Activated CD8-positive, alpha-beta memory T cell treated with anti-CD3 and anti-CD28 coated beads, Interleukin-2, amount 10 ng/mL, durations not matched to agents 7 days and 5 days (primary cell): ENCODE data around the gene MRC1. TPM values are rescaled to one million over a fixed set of nuclear protein-coding genes. Genes with fewer than 3 reads are reported as not detected.

Experiments used
- ATAC-seq: fragments of 150-1000 bp; cut with Tn5 transposase; one replicate; pipeline ENCODE4 v1.10.0; 2021; ENCODE audit warnings: moderate library complexity
- CTCF ChIA-PET: fragments of 350-600 bp; sonication (Branson Sonifier 250); formaldehyde crosslinking; loops from one replicate; lab custom pipeline; 2021; ENCODE audit warnings: antibody characterized with exemption; lab: Charles Lee
- DNase-seq: peaks from one replicate; pipeline ENCODE4 v3.0.0-alpha.2; 2020
- H3K27ac Mint-ChIP-seq: one replicate; pipeline ENCODE4 v1.8.0; 2021; ENCODE audit warnings: mild to moderate bottlenecking, mixed read lengths
- H3K27me3 Mint-ChIP-seq: one replicate; pipeline ENCODE4 v1.8.0; 2021; ENCODE audit warnings: mixed read lengths
- H3K36me3 Mint-ChIP-seq: one replicate; pipeline ENCODE4 v1.8.0; 2021; ENCODE audit warnings: mild to moderate bottlenecking, mixed read lengths
- H3K4me1 Mint-ChIP-seq: one replicate; pipeline ENCODE4 v1.8.0; 2021; ENCODE audit warnings: mixed read lengths
- H3K4me3 Mint-ChIP-seq: one replicate; pipeline ENCODE4 v1.8.0; 2021; ENCODE audit warnings: mild to moderate bottlenecking, moderate library complexity, mixed read lengths
- H3K9me3 Mint-ChIP-seq: one replicate; pipeline ENCODE4 v1.8.0; 2022; ENCODE audit warnings: low read depth, mixed read lengths
- total RNA-seq, 2 experiments: library from RNA; stranded (reverse); gene quantifications; one replicate each; pipeline ENCODE4 v1.2.3, GENCODE V29; 2021

MRC1 gene
- total RNA-seq, result under 1 TPM in 1 of 2 experiments, not detected in 1; 0.05 TPM

DNA sequence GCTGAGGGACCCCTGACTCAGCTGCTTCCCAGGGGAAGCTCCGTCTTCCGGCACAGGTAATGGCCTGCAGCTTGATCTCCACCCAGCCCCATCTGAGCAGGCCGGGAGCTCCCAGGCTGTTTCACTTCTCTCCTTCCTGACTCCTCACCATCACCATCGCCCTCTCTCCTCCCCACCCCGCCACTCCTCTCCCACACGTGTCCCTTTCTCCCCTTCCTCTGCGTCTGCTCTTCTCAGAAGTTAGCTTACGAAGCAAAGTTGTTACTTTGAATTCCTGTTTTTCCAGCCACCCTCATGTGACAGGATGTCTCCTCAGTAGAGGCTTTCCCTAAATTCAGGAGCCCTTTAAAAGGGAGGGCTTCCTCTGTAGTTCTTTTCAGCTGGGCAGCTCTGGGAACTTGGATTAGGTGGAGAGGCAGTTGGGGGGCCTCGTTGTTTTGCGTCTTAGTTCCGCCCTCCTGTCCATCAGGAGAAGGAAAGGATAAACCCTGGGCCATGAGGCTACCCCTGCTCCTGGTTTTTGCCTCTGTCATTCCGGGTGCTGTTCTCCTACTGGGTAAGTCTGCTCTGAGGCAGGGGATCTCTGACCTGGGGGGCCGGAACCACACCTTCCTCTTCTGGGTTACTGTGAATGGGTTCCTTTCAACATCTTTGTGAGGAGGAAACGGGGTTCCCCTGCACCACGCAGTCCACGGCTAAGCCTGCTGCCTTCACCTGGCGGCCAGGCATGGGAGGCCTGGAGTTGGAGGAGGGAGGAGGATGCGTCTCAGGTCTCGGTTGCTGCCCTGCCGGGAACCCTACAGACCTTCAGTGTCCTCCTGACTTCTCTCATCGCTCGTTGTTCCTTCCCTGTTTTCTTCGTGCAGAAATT is at the start of gene MRC1:
Gene MRC1 (plus strand): TSS at position 378 of the 871 bp plus-strand sequence. CDS start 118 bp downstream, at position 496.
- CTCF ChIA-PET, result no interaction called here
- no peak within 1 kb of the TSS for H3K4me3 Mint-ChIP-seq
- H3K36me3 Mint-ChIP-seq, result no peaks in the 10 kb centered on the region
- no peak for DNase-seq
- peaks cover 16% of the 10 kb centered on the region for H3K27me3 Mint-ChIP-seq
- no peak for ATAC-seq
- H3K4me1 Mint-ChIP-seq, result peaks cover 7% of the 10 kb centered on the region
- no peak within 1 kb of the TSS for H3K27ac Mint-ChIP-seq
- H3K9me3 Mint-ChIP-seq, result no peaks in the 10 kb centered on the region

GRCh38 chr10:17764142-17764541 is 45.0 kb upstream of the MRC1 start:
- Mint-ChIP-seq H3K4me3 (no peak overlapping the region), H3K27me3 (peaks cover 2% of the 10 kb centered on the region), H3K9me3 (no peaks in the 10 kb centered on the region), H3K27ac (no peak overlapping the region), H3K36me3 (no peaks in the 10 kb centered on the region), H3K4me1 (no peaks in the 10 kb centered on the region)
- CTCF ChIA-PET, result no interaction called here
- no peak for ATAC-seq
- DNase-seq, result no peak

DNA sequence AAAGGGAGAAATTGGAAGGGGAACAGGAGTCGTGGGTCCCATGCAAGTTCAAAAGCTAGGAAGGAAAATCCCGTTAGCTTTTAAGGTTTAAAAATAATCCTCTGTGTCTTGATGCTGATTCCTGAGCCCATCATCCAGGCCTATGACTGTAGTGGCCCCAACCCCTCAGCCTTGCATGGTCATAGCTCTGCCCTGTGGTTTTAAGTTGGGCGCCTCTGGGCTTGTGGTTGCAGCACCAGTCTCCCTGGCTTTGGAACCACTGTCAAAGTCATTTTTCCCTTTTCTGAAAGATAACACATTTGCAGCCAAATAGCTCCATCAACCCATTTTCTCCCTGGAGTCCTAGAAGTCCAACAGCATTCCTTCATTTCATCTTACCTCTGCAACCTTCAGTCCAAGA is 43.5 kb upstream of the MRC1 start:
- H3K27me3 Mint-ChIP-seq, result peaks cover 2% of the 10 kb centered on the region
- H3K9me3 Mint-ChIP-seq, result no peaks in the 10 kb centered on the region
- no peak overlapping the region for H3K27ac Mint-ChIP-seq
- ATAC-seq, result no peak
- DNase-seq, result no peak
- no peak overlapping the region for H3K4me3 Mint-ChIP-seq
- H3K36me3 Mint-ChIP-seq, result no peaks in the 10 kb centered on the region
- CTCF ChIA-PET, result interaction anchor here (0.8 kb wide), 1 partner anchor 22 kb away, joined by 3 read pairs; no protein-coding TSS in a partner anchor
- no peaks in the 10 kb centered on the region for H3K4me1 Mint-ChIP-seq

- DNase-seq (no peak), ATAC-seq (no peak)
- CTCF ChIA-PET, result no interaction called here
- H3K27me3 Mint-ChIP-seq, result peaks cover 6% of the 10 kb centered on the region
- no peaks in the 10 kb centered on the region for H3K36me3 Mint-ChIP-seq
- H3K4me1 Mint-ChIP-seq, result no peaks in the 10 kb centered on the region
- no peaks in the 10 kb centered on the region for H3K9me3 Mint-ChIP-seq
- H3K27ac Mint-ChIP-seq, result no peak overlapping the region
- no peak overlapping the region for H3K4me3 Mint-ChIP-seq
These were observed 42.4 kb upstream of the MRC1 start for GRCh38 chr10:17766731-17767130.

DNA sequence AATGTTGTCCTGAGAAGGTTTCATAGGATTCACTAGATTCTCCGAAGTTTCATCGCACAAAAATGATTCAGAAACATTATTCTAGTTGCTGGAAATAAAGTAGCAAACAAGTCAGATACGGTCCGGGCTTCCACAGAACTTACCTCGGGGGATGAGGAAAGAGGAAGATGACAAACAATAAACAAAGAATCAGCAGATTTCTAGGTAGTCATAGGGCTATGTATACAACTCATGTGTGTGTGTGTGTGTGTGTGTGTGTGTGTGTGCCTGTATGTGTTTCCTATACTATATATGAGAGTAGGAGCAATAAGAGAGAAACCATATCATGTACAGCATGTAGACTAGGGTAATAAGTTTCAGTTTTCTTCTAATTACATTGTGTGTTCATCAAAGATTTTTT is 40.7 kb upstream of the MRC1 start:
- H3K27me3 Mint-ChIP-seq, result peaks cover 6% of the 10 kb centered on the region
- H3K27ac Mint-ChIP-seq, result no peak overlapping the region
- H3K4me3 Mint-ChIP-seq, result no peak overlapping the region
- ATAC-seq (no peak), DNase-seq (no peak)
- no peaks in the 10 kb centered on the region for H3K4me1 Mint-ChIP-seq
- no peaks in the 10 kb centered on the region for H3K36me3 Mint-ChIP-seq
- no peaks in the 10 kb centered on the region for H3K9me3 Mint-ChIP-seq
- CTCF ChIA-PET, result no interaction called here

- Mint-ChIP-seq H3K27ac (no peak overlapping the region), H3K36me3 (no peaks in the 10 kb centered on the region), H3K4me1 (no peaks in the 10 kb centered on the region), H3K27me3 (peaks cover 6% of the 10 kb centered on the region), H3K4me3 (no peak overlapping the region), H3K9me3 (no peaks in the 10 kb centered on the region)
- DNase-seq (no peak), ATAC-seq (no peak)
- CTCF ChIA-PET, result interaction anchor here (1.3 kb wide), 1 partner anchor 16 kb away, joined by 3 read pairs; no protein-coding TSS in a partner anchor
These were observed 40.2 kb upstream of the MRC1 start for GRCh38 chr10:17768957-17769356.

DNA sequence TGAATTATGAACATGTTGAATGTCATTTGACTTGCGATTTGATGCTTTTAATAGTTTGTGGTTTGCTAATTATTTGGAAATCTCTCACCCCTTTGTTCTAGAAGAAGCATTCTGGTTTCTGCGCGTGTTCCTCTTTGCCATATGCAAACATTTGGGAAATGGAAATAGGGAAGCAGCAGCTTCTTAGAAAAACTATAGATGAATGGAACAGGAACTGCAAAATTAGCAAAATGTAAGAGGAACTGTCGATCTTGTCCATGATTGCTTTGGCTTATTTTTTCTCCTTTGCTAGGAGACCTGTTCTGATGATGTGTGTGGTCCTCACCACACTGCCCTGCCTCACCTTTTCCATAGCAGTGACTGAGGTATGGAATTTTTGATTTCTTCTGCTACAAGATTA is 38.1 kb upstream of the MRC1 start:
- H3K9me3 Mint-ChIP-seq, result no peaks in the 10 kb centered on the region
- no peaks in the 10 kb centered on the region for H3K36me3 Mint-ChIP-seq
- no peak overlapping the region for H3K4me3 Mint-ChIP-seq
- H3K27ac Mint-ChIP-seq, result no peak overlapping the region
- no peaks in the 10 kb centered on the region for H3K4me1 Mint-ChIP-seq
- H3K27me3 Mint-ChIP-seq, result peaks cover 6% of the 10 kb centered on the region
- ATAC-seq, result no peak
- no peak for DNase-seq
- CTCF ChIA-PET, result no interaction called here

DNA sequence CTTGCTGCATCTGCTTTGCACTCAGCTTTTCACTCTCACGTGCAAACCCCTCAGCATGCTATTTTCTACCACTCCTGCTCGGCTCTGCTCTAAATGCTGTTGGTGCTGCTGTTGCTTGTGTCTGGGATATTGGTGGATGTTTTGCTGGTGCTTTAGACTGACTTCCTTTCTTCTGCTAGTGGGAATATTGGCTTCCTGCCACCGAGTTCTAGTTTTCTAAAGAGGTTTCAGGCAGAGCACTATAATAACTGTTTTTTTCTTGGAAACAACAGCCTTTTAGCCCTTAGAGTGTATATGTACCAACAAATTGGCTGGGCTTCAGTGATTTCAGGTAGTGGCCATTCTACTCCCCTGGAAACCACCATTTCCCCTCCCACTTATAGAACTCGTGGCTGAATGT is 29.4 kb upstream of the MRC1 start:
- CTCF ChIA-PET, result no interaction called here
- ATAC-seq, result no peak
- H3K4me1 Mint-ChIP-seq, result no peaks in the 10 kb centered on the region

GRCh38 chr10:17780727-17781126 is 28.4 kb upstream of the MRC1 start:
- no peaks in the 10 kb centered on the region for H3K27me3 Mint-ChIP-seq
- DNase-seq (no peak), ATAC-seq (no peak)
- H3K4me1 Mint-ChIP-seq, result no peaks in the 10 kb centered on the region
- no peak overlapping the region for H3K4me3 Mint-ChIP-seq
- no peaks in the 10 kb centered on the region for H3K9me3 Mint-ChIP-seq
- no peaks in the 10 kb centered on the region for H3K36me3 Mint-ChIP-seq
- H3K27ac Mint-ChIP-seq, result no peak overlapping the region
- CTCF ChIA-PET, result interaction anchor here (1.3 kb wide), 1 partner anchor 44 kb away, joined by 3 read pairs; no protein-coding TSS in a partner anchor

More for the DNA sequence above, 29.4 kb upstream of the MRC1 start:
- Mint-ChIP-seq H3K4me3 (no peak overlapping the region), H3K36me3 (no peaks in the 10 kb centered on the region), H3K27ac (no peak overlapping the region), H3K9me3 (no peaks in the 10 kb centered on the region), H3K27me3 (no peaks in the 10 kb centered on the region)
- no peak for DNase-seq

DNA sequence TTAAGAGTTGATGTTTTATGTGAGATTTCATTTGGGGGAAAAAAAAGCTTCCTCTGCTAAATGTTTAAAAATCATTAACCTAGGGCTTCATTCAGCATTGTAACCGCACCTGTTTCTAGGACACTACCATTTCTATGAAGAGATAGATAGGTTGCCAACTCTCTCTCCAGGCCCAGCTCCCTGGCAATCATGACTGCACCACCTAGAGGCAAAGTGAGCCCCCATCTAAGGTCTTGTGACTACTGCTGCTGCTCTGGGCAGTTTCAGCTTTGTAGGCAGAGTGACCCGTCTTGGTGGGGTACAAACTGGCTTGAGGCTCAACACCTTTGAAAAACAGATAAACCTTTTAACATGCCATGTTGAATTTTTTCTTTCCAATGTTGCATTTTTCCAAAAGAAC is 27.3 kb upstream of the MRC1 start:
- no peaks in the 10 kb centered on the region for H3K27me3 Mint-ChIP-seq
- no peak for DNase-seq
- ATAC-seq, result no peak
- H3K4me1 Mint-ChIP-seq, result no peaks in the 10 kb centered on the region
- no peak overlapping the region for H3K27ac Mint-ChIP-seq
- no peak overlapping the region for H3K4me3 Mint-ChIP-seq
- no peaks in the 10 kb centered on the region for H3K9me3 Mint-ChIP-seq
- no peaks in the 10 kb centered on the region for H3K36me3 Mint-ChIP-seq
- CTCF ChIA-PET, result interaction anchor here (1.3 kb wide), 1 partner anchor 42 kb away, joined by 3 read pairs; no protein-coding TSS in a partner anchor

DNA sequence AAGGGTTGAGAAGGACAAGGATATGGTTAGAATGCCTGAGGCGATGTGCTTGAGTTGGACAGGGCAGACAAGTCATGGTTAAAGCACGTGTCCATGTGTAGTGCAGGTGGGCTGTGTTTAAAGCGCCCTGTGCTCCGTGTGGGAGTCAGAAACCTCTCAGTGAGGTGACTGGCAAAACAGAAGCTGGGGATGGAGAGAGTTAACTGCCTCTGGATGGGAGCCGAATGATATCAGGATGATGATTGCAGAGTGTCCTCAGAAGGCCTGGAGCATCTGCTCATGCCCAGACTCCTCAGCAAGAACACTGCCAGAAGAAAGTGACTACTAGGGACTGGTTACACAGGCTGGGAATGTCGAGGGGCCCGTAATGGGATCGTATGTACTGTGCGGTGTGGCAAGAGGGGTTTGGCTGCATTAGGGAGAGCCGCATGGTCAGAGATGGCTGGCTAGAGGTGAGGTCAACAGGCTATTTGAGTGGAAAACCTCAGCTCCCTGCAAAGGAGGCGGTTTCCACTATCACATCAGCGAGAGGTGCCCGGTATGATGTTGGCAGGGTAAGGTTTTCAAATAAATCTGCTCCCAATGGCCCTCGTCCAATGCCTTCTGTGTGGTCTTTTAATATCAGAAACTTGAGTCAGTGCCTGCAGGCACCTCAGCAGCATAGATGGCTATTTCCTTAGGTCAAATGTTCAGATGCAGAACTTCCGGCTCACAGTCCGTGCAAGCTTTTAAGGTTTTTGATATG is 26.1 kb upstream of the MRC1 start:
- Mint-ChIP-seq H3K4me3 (no peak overlapping the region), H3K27ac (no peak overlapping the region), H3K36me3 (no peaks in the 10 kb centered on the region), H3K27me3 (no peaks in the 10 kb centered on the region), H3K9me3 (no peaks in the 10 kb centered on the region), H3K4me1 (no peaks in the 10 kb centered on the region)
- ATAC-seq (no peak), DNase-seq (no peak)
- CTCF ChIA-PET, result no interaction called here

GRCh38 chr10:17783751-17784150 is 25.4 kb upstream of the MRC1 start:
- no peaks in the 10 kb centered on the region for H3K27me3 Mint-ChIP-seq
- CTCF ChIA-PET, result no interaction called here
- H3K9me3 Mint-ChIP-seq, result no peaks in the 10 kb centered on the region
- no peaks in the 10 kb centered on the region for H3K4me1 Mint-ChIP-seq
- H3K36me3 Mint-ChIP-seq, result no peaks in the 10 kb centered on the region
- H3K4me3 Mint-ChIP-seq, result no peak overlapping the region
- no peak overlapping the region for H3K27ac Mint-ChIP-seq
- no peak for DNase-seq
- ATAC-seq, result no peak

GRCh38 chr10:17784688-17785087 is 24.5 kb upstream of the MRC1 start:
- Mint-ChIP-seq H3K4me1 (no peaks in the 10 kb centered on the region), H3K4me3 (no peak overlapping the region)
- ATAC-seq, result no peak

More at GRCh38 chr10:17784688-17785087, 24.5 kb upstream of the MRC1 start:
- CTCF ChIA-PET, result interaction anchor here (0.9 kb wide), 1 partner anchor 15 kb away, joined by 3 read pairs; no protein-coding TSS in a partner anchor
- no peaks in the 10 kb centered on the region for H3K27me3 Mint-ChIP-seq
- H3K36me3 Mint-ChIP-seq, result no peaks in the 10 kb centered on the region
- DNase-seq, result no peak
- no peaks in the 10 kb centered on the region for H3K9me3 Mint-ChIP-seq
- no peak overlapping the region for H3K27ac Mint-ChIP-seq
